ENCODE results near the gene MEOX2. TPM values are rescaled to one million over a fixed set of nuclear protein-coding genes. Genes with fewer than 3 reads are reported as not detected.

Gene MEOX2
- polyA plus RNA-seq, 1 of the 3 experiments (the other 2 are of a cell fraction) = not detected

DNA sequence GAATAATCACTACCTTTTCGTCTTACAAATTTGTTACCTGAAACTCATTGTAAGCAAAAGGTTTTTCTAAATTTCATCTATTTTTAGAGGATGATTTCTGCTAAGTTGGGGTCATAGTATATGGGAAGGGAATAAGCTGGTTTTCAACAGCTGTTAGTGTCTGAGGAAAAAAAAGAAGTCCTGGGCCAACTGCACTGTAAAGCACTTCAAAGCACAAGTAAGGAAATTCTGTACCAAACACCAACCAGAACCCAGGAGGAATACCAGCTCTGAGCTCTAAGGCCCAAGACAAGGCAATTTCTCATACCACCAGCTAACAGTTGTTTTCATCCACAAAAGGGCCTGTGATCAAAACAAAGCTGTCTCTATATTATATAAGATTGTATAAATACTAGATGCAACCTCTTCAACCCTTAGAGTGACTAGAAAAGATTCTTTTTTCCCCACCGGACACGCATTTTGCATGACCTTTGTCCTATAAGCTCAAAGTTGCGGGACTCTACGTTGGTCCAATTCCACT lies 6.1 kb upstream of the MEOX2 start:
- no peaks in the 10 kb centered on the region for H3K9me2 ChIP-seq
- no peak overlapping the region for H3K4me3 ChIP-seq (ENCODE audit: low read depth in 2 of 2, low read length in 1 of 2)
- ChIA-PET POLR2A (no interaction called here), CTCF (interaction anchor here (1.6 to 3.6 kb wide), 2 partner anchors 13 to 28 kb away, joined by 5 to 12 read pairs; no protein-coding TSS in a partner anchor)
- no peaks in the 10 kb centered on the region for H3K79me2 ChIP-seq (ENCODE audit: insufficient read depth)
- no peak for DNase-seq
- no peak overlapping the region for H3K9ac ChIP-seq
- H2AFZ ChIP-seq (ENCODE audit: low read depth) = no peak overlapping the region
- H3K4me2 ChIP-seq = no peak overlapping the region
- no peaks in the 10 kb centered on the region for H3K4me1 ChIP-seq (ENCODE audit: control insufficient read depth in 1 of 2, insufficient read depth in 2 of 2, low read depth in 1 of 2, low read length in 1 of 2)
- H3K36me3 ChIP-seq (replicated peaks in 1 of 2; ENCODE audit: control insufficient read depth in 1 of 2, insufficient read depth in 2 of 2, low read length in 1 of 2) = peaks cover 0 to 3% of the 10 kb centered on the region in 2 experiments
- peaks cover 18% of the 10 kb centered on the region for H3K27me3 ChIP-seq (ENCODE audit: insufficient read depth)
- no peak overlapping the region for H3K27ac ChIP-seq (ENCODE audit: low read depth in 2 of 2, low read length in 1 of 2)
- TF ChIP-seq MXI1 (IDR thresholded peaks at IDR 0.05; ENCODE audit: low read depth, low read length) = no peak
- TF ChIP-seq, protein P1, sequence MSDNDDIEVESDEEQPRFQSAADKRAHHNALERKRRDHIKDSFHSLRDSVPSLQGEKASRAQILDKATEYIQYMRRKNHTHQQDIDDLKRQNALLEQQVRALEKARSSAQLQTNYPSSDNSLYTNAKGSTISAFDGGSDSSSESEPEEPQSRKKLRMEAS (IDR thresholded peaks at IDR 0.05; ENCODE audit: low read depth) = no peak
- no peaks in the 10 kb centered on the region for H4K20me1 ChIP-seq (ENCODE audit: insufficient read depth)
- H3K9me3 ChIP-seq = no peaks in the 10 kb centered on the region
- 42% methylated on average over 5 of the region's 5 CpGs for WGBS (ENCODE audit: low lambda C conversion rate)
- no peaks in the 10 kb centered on the region for H3F3A ChIP-seq (replicated peaks; ENCODE audit: insufficient read depth)

DNA sequence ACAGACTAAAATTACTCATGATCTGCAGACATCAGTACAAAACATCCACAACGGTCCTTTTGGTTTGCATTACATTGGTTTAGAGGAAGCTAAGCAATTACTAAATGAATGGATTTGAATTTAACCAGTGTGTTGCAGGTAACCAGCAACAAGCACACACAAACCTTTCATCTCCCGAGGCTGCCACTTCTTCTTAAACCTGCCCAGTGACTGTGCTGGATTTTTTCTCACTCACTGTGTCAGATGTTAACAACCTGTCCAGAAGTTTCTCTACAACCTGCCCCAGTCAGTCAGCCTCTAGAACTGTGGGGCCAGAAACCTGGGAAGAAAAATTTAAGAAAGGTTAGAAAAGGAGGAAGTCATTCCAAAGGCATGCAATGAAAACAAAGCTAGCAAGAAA lies 2.4 kb upstream of the MEOX2 start:
- no peak for DNase-seq
- CTCF ChIA-PET = interaction anchor here (1.0 to 4.8 kb wide), 3 partner anchors 9 to 32 kb away, joined by 3 to 32 read pairs (median 3); no protein-coding TSS in a partner anchor
- no peak overlapping the region for H3K4me2 ChIP-seq
- no peaks in the 10 kb centered on the region for H3K79me2 ChIP-seq (ENCODE audit: insufficient read depth)
- H3K9ac ChIP-seq = no peak overlapping the region
- no peak overlapping the region for H3K27ac ChIP-seq (ENCODE audit: low read depth in 2 of 2, low read length in 1 of 2)
- POLR2A ChIA-PET = no interaction called here
- no peaks in the 10 kb centered on the region for H3K9me3 ChIP-seq
- no peak overlapping the region for H2AFZ ChIP-seq (ENCODE audit: low read depth)
- H3K4me1 ChIP-seq (ENCODE audit: control insufficient read depth in 1 of 2, insufficient read depth in 2 of 2, low read depth in 1 of 2, low read length in 1 of 2) = no peaks in the 10 kb centered on the region; a peak in 1 of 4 replicates
- no peak overlapping the region for H3K4me3 ChIP-seq (ENCODE audit: low read depth in 2 of 2, low read length in 1 of 2)
- peaks cover 0 to 3% of the 10 kb centered on the region in 2 experiments for H3K36me3 ChIP-seq (replicated peaks in 1 of 2; ENCODE audit: control insufficient read depth in 1 of 2, insufficient read depth in 2 of 2, low read length in 1 of 2)
- H3F3A ChIP-seq (replicated peaks; ENCODE audit: insufficient read depth) = no peaks in the 10 kb centered on the region
- WGBS (ENCODE audit: low lambda C conversion rate) = 9% methylated on average over 2 of the region's 2 CpGs
- no peaks in the 10 kb centered on the region for H4K20me1 ChIP-seq (ENCODE audit: insufficient read depth)
- TF ChIP-seq, protein P2, sequence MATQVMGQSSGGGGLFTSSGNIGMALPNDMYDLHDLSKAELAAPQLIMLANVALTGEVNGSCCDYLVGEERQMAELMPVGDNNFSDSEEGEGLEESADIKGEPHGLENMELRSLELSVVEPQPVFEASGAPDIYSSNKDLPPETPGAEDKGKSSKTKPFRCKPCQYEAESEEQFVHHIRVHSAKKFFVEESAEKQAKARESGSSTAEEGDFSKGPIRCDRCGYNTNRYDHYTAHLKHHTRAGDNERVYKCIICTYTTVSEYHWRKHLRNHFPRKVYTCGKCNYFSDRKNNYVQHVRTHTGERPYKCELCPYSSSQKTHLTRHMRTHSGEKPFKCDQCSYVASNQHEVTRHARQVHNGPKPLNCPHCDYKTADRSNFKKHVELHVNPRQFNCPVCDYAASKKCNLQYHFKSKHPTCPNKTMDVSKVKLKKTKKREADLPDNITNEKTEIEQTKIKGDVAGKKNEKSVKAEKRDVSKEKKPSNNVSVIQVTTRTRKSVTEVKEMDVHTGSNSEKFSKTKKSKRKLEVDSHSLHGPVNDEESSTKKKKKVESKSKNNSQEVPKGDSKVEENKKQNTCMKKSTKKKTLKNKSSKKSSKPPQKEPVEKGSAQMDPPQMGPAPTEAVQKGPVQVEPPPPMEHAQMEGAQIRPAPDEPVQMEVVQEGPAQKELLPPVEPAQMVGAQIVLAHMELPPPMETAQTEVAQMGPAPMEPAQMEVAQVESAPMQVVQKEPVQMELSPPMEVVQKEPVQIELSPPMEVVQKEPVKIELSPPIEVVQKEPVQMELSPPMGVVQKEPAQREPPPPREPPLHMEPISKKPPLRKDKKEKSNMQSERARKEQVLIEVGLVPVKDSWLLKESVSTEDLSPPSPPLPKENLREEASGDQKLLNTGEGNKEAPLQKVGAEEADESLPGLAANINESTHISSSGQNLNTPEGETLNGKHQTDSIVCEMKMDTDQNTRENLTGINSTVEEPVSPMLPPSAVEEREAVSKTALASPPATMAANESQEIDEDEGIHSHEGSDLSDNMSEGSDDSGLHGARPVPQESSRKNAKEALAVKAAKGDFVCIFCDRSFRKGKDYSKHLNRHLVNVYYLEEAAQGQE (IDR thresholded peaks at IDR 0.05; ENCODE audit: low read depth, low read length) = no peak
- TF ChIP-seq RFX5 (IDR thresholded peaks at IDR 0.05; ENCODE audit: low read length) (no peak), NRF1 (IDR thresholded peaks at IDR 0.05; ENCODE audit: low read depth, low read length) (no peak), MXI1 (IDR thresholded peaks at IDR 0.05; ENCODE audit: low read depth, low read length) (no peak)
- TF ChIP-seq, protein P3, sequence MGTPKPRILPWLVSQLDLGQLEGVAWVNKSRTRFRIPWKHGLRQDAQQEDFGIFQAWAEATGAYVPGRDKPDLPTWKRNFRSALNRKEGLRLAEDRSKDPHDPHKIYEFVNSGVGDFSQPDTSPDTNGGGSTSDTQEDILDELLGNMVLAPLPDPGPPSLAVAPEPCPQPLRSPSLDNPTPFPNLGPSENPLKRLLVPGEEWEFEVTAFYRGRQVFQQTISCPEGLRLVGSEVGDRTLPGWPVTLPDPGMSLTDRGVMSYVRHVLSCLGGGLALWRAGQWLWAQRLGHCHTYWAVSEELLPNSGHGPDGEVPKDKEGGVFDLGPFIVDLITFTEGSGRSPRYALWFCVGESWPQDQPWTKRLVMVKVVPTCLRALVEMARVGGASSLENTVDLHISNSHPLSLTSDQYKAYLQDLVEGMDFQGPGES (IDR thresholded peaks at IDR 0.05; ENCODE audit: low read depth, low read length) = no peak
- TF ChIP-seq, protein P4, sequence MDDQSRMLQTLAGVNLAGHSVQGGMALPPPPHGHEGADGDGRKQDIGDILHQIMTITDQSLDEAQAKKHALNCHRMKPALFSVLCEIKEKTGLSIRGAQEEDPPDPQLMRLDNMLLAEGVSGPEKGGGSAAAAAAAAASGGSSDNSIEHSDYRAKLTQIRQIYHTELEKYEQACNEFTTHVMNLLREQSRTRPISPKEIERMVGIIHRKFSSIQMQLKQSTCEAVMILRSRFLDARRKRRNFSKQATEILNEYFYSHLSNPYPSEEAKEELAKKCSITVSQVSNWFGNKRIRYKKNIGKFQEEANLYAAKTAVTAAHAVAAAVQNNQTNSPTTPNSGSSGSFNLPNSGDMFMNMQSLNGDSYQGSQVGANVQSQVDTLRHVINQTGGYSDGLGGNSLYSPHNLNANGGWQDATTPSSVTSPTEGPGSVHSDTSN (IDR thresholded peaks at IDR 0.05) = no peak
- H3K9me2 ChIP-seq = no peaks in the 10 kb centered on the region
- H3K27me3 ChIP-seq (ENCODE audit: insufficient read depth) = peaks cover 48% of the 10 kb centered on the region

Measured in SK-N-SH (cell line).